Ishikawa (cell line): Measurements from ENCODE around the gene ATF7.

Experiments used
- CEBPB ChIP-seq: IDR thresholded peaks from 2 replicates; pipeline ENCODE4 v1.6.1; 2012
- CREB1 ChIP-seq: IDR thresholded peaks from 2 replicates; pipeline ENCODE4 v1.6.1; 2012; ENCODE audit warnings: low read depth
- EGR1 ChIP-seq: IDR thresholded peaks from 2 replicates; pipeline ENCODE4 v1.6.1; 2012
- EP300 ChIP-seq: IDR thresholded peaks from 2 replicates; pipeline ENCODE4 v1.6.1; 2012; ENCODE audit warnings: borderline replicate concordance
- FOXM1 ChIP-seq: IDR thresholded peaks from 2 replicates; pipeline ENCODE4 v1.6.1; 2012; ENCODE audit warnings: low read depth, borderline replicate concordance
- NFIC ChIP-seq: IDR thresholded peaks from 2 replicates; pipeline ENCODE4 v1.6.1; 2012
- RAD21 ChIP-seq: IDR thresholded peaks from 2 replicates; pipeline ENCODE4 v1.6.1; 2012; ENCODE audit warnings: low read depth
- TAF1 ChIP-seq: IDR thresholded peaks from 2 replicates; pipeline ENCODE4 v1.6.1; 2012; ENCODE audit warnings: low read depth, mild to moderate bottlenecking
- TCF12 ChIP-seq: IDR thresholded peaks from 2 replicates; pipeline ENCODE4 v1.6.1; 2012; ENCODE audit warnings: low read depth
- TEAD4 ChIP-seq: IDR thresholded peaks from 2 replicates; pipeline ENCODE4 v1.6.1; 2012
- YY1 ChIP-seq: IDR thresholded peaks from 2 replicates; pipeline ENCODE4 v1.6.1; 2012; ENCODE audit warnings: low read depth
- ZBTB7A ChIP-seq: IDR thresholded peaks from 2 replicates; pipeline ENCODE4 v1.6.1; 2012; ENCODE audit warnings: low read depth
- TF ChIP-seq, protein P1 (sequence below): IDR thresholded peaks from 2 replicates; pipeline ENCODE4 v1.6.1; 2012; ENCODE audit warnings: low read depth, mild to moderate bottlenecking
- TF ChIP-seq, protein P2 (sequence below): IDR thresholded peaks from 2 replicates; pipeline ENCODE4 v1.6.1; 2012
- TF ChIP-seq, protein P3 (sequence below): IDR thresholded peaks from 2 replicates; pipeline ENCODE4 v1.6.1; 2012

The ATF7 gene

DNA sequence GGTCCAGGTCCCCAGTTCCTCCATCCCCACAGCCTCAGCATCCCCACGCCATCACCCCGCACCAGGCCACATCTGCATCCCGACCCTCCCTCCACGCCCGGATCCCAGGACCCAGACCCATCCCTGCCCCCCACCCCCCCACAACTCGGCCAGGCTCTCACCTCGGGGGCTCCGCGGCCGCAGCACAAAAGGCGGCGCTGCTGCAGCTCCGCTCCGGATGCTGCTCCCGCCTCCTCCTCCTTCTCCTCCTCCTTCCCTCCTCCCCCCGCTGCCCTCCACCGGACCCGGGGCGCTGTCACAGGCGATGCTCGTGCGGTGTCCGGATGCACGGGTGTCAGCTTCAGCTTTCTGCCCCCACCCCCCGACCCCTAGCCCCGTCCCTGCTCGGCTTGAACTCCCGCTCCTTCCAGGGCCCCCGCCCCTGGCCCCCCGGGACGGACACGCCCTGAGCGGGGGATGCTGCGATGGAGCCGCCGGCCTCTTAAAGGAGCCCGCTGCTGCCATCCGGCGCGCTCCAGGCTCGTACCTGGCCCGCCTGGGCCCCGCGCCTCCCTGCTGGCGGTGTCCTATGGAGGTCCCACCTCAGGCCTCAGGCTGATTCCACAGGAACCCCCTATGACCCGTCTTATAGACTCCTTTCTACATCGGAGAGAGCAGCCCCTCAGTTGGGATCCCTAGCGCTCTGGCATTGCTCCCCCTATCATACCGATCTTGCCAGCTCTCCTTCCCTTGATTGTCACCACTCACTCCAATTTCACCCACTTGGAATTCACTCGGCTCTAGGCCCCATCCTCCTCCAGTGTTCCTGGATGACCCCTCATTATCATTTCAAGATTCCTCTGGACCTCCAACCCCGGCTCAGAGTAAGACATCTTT lies 126.7 kb downstream of the ATF7 start, which contains the start of gene MAP3K12:
MAP3K12 (minus strand) TSS at position 193 of the 876 bp plus-strand sequence. CDS start 12,067 bp downstream, outside the sequence.
- no peak; the same call in 1 of the 2 replicates for TF ChIP-seq TCF12
- peak; percentile 24; the same call in 1 of the 2 replicates for TF ChIP-seq EGR1
- peak; percentile 37; the same call in 1 of the 2 replicates for TF ChIP-seq TAF1
- peak; percentile 29; the same call in 1 of the 2 replicates for TF ChIP-seq ZBTB7A

DNA sequence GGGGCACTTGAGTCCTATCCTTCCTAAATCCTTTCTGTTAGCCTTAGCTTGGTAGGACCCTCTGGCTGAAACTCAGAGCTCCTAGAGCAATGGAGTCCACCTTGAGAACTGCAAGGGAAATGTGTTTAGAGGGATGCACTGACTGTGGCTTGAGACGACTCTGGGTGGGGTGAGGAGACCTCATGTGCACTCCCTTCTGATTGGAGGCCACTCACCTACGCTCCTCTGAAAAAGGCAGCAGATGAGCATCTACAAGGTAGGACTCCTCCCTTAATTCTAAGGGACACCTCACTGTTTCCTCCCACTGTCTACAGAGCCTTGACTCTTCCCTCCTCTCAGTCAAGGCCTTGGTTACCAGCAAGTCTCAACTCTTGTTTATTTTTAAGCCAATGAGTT lies 127.9 kb downstream of the ATF7 start:
- no peak for TF ChIP-seq EP300
- TF ChIP-seq TEAD4 = no peak
- no peak for TF ChIP-seq ZBTB7A
- TF ChIP-seq YY1 = no peak
- TF ChIP-seq, protein P1, sequence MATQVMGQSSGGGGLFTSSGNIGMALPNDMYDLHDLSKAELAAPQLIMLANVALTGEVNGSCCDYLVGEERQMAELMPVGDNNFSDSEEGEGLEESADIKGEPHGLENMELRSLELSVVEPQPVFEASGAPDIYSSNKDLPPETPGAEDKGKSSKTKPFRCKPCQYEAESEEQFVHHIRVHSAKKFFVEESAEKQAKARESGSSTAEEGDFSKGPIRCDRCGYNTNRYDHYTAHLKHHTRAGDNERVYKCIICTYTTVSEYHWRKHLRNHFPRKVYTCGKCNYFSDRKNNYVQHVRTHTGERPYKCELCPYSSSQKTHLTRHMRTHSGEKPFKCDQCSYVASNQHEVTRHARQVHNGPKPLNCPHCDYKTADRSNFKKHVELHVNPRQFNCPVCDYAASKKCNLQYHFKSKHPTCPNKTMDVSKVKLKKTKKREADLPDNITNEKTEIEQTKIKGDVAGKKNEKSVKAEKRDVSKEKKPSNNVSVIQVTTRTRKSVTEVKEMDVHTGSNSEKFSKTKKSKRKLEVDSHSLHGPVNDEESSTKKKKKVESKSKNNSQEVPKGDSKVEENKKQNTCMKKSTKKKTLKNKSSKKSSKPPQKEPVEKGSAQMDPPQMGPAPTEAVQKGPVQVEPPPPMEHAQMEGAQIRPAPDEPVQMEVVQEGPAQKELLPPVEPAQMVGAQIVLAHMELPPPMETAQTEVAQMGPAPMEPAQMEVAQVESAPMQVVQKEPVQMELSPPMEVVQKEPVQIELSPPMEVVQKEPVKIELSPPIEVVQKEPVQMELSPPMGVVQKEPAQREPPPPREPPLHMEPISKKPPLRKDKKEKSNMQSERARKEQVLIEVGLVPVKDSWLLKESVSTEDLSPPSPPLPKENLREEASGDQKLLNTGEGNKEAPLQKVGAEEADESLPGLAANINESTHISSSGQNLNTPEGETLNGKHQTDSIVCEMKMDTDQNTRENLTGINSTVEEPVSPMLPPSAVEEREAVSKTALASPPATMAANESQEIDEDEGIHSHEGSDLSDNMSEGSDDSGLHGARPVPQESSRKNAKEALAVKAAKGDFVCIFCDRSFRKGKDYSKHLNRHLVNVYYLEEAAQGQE = no peak
- TF ChIP-seq NFIC = no peak
- TF ChIP-seq, protein P2, sequence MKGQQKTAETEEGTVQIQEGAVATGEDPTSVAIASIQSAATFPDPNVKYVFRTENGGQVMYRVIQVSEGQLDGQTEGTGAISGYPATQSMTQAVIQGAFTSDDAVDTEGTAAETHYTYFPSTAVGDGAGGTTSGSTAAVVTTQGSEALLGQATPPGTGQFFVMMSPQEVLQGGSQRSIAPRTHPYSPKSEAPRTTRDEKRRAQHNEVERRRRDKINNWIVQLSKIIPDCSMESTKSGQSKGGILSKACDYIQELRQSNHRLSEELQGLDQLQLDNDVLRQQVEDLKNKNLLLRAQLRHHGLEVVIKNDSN = no peak
- TF ChIP-seq RAD21 = no peak
- TF ChIP-seq TCF12 = no peak
- TF ChIP-seq, protein P3, sequence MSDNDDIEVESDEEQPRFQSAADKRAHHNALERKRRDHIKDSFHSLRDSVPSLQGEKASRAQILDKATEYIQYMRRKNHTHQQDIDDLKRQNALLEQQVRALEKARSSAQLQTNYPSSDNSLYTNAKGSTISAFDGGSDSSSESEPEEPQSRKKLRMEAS = no peak
- TF ChIP-seq CEBPB = no peak
- no peak for TF ChIP-seq CREB1
- TF ChIP-seq FOXM1 = no peak
- no peak for TF ChIP-seq TAF1
- TF ChIP-seq EGR1 = no peak

DNA sequence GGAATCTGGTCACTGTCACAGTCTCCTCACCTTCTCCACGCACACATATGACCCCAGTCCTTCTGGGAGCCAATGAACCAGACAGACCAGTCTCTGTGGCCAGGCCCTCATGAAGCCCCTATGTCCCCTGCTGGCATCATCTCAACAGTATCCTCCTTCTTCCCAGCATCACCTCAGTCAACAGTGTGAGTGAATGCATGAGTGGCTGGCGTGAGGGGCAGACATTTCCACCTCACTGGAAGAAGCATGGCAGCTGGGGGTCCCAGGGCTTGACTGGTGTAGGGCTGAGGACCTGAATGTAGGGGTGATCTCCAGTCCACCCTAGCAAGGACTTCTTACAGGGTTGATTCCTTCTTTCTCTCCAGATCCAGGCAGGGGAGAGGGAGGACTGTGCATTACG lies 128.7 kb downstream of the ATF7 start:
- TF ChIP-seq, protein P1 = no peak
- TF ChIP-seq, protein P2 = no peak
- TF ChIP-seq FOXM1 = no peak
- no peak for TF ChIP-seq TEAD4
- TF ChIP-seq TCF12 = no peak
- TF ChIP-seq TAF1 = no peak
- no peak for TF ChIP-seq CREB1
- TF ChIP-seq CEBPB = no peak
- TF ChIP-seq, protein P3 = no peak
- TF ChIP-seq RAD21 = no peak
- no peak for TF ChIP-seq ZBTB7A

DNA sequence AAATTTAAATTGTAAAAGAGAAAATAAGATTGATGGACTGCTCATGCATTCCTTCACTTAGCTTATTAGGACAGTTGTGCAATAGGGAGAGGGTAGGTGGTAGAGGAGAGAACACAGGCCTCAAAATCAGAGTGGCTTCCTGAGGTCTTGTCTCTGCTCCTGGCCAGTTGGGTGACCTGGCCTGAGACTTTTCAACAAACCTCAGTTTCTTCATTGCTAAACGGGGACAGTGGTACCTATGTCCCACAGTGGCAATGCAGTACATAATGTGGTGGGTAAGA lies 129.5 kb downstream of the ATF7 start:
- TF ChIP-seq CEBPB (peak; percentile 48; the same call in 1 of the 2 replicates), YY1 (no peak), TAF1 (no peak), CREB1 (no peak), RAD21 (no peak), EP300 (no peak), EGR1 (no peak)

DNA sequence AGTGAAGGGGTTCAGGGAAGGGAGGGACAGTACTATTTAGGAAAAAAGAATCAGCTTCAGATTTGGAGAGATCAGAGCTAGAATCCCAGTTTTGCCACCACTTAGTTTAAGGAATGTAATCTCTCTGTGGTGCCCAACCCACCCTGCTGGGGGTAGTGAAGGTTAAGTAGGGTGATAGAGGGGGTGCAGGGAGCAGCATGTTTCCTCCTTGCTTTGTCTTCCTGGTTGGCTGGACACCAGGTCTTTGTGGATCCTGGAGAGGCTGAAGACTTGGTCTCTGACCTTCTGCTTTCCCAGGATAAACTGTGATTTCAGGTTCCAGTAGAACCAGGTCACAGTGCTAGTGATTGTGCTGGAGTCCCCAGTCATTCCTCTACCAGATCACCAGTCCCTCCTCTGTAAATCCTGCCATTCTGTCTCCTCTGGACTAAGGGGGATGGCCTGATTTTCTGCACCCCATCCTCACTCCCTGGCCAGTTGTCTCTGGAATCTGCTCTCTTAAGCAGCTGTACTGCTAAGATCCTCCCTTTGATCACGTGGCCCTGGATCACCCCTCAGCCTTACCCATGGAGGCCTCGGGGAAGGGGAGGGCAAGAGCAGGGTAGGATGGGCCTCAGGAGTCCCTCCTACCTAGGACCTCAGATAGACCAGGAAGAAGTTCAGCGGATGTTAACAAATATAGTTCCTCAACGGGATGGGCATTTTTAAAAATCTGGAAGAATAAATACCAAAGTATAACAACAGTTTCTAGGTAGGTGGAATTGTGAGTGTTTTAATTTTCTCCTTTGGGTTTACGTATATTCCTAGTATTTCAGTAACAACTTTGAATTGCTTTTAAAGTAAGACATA lies 130.1 kb downstream of the ATF7 start:
- TF ChIP-seq, protein P2 = peak; percentile 95
- TF ChIP-seq EP300 = no peak
